ENCODE measurements around the gene ADGRV1.

DNA sequence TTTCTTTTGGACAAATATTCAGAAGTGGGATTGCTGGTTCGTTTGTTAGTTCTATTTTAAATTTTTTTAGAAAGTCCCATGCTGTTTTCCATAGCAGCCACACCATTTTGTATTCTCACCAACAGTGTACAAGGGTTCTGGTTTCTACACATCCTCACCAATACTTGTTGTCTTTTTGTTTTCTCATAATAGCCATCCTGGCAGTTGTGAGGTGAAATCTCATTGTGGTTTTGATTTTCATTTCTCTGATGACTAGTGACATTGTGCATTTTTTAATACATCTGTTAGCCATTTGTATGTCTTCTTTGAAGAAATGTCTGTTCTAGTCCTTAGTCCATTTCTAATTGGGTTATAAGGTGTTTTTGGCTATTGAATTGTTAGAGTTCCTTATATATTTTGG is 610.3 kb downstream of the ADGRV1 start:
- TF ChIP-seq, protein P1, sequence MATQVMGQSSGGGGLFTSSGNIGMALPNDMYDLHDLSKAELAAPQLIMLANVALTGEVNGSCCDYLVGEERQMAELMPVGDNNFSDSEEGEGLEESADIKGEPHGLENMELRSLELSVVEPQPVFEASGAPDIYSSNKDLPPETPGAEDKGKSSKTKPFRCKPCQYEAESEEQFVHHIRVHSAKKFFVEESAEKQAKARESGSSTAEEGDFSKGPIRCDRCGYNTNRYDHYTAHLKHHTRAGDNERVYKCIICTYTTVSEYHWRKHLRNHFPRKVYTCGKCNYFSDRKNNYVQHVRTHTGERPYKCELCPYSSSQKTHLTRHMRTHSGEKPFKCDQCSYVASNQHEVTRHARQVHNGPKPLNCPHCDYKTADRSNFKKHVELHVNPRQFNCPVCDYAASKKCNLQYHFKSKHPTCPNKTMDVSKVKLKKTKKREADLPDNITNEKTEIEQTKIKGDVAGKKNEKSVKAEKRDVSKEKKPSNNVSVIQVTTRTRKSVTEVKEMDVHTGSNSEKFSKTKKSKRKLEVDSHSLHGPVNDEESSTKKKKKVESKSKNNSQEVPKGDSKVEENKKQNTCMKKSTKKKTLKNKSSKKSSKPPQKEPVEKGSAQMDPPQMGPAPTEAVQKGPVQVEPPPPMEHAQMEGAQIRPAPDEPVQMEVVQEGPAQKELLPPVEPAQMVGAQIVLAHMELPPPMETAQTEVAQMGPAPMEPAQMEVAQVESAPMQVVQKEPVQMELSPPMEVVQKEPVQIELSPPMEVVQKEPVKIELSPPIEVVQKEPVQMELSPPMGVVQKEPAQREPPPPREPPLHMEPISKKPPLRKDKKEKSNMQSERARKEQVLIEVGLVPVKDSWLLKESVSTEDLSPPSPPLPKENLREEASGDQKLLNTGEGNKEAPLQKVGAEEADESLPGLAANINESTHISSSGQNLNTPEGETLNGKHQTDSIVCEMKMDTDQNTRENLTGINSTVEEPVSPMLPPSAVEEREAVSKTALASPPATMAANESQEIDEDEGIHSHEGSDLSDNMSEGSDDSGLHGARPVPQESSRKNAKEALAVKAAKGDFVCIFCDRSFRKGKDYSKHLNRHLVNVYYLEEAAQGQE (IDR thresholded peaks at IDR 0.05; ENCODE audit: low read depth): no peak
- TF ChIP-seq FOXM1 (IDR thresholded peaks at IDR 0.05; ENCODE audit: borderline replicate concordance, low read depth): no peak
